Activated CD4-positive, alpha-beta T cell treated with anti-CD3 and anti-CD28 coated beads for 36 hours (primary cell): Measurements from ENCODE around the gene OPHN1. TPM values are rescaled to one million over a fixed set of nuclear protein-coding genes. Genes with fewer than 3 reads are reported as not detected.

ENCODE experiments used
- ATAC-seq: fragments of 200-7000 bp; cut with Tn5 transposase; one replicate; pipeline ENCODE4 v1.10.0; 2021; ENCODE audit warnings: mild to moderate bottlenecking, moderate library complexity
- CTCF ChIA-PET: fragments of 350-600 bp; sonication (Branson Sonifier 250); formaldehyde crosslinking; loops from one replicate; lab custom pipeline; 2021; ENCODE audit warnings: antibody characterized with exemption; lab: Charles Lee
- POLR2A ChIA-PET: fragments of 350-600 bp; sonication (Branson Sonifier 250); formaldehyde crosslinking; loops from one replicate; lab custom pipeline; 2021; ENCODE audit warnings: antibody characterized with exemption, inconsistent platforms; lab: Charles Lee
- DNase-seq: peaks from one replicate; pipeline ENCODE4 v3.0.0-alpha.2; 2020
- H3K27ac Mint-ChIP-seq: one replicate; pipeline ENCODE4 v1.8.0; 2021; ENCODE audit warnings: mixed read lengths
- H3K27me3 Mint-ChIP-seq: one replicate; pipeline ENCODE4 v1.8.0; 2021; ENCODE audit warnings: mixed read lengths
- H3K36me3 Mint-ChIP-seq: one replicate; pipeline ENCODE4 v1.8.0; 2021; ENCODE audit warnings: low read depth, mixed read lengths
- H3K4me1 Mint-ChIP-seq: one replicate; pipeline ENCODE4 v1.8.0; 2021; ENCODE audit warnings: mixed read lengths
- H3K4me3 Mint-ChIP-seq: one replicate; pipeline ENCODE4 v1.8.0; 2021; ENCODE audit warnings: mild to moderate bottlenecking, moderate library complexity, mixed read lengths
- H3K9me3 Mint-ChIP-seq: one replicate; pipeline ENCODE4 v1.8.0; 2021; ENCODE audit warnings: low read depth, mixed read lengths
- intact Hi-C, 2 experiments: fragments of 100-400 bp; cut with DNase I in 1 of 2; cut with micrococcal nuclease in 1 of 2; formaldehyde crosslinking; loops; one replicate each; pipeline versions ENCODE4 v1.14.2 to v1.15.1; 2022 to 2024; cut with DNase I, micrococcal nuclease
- total RNA-seq, 2 experiments: library from RNA; stranded (reverse); gene quantifications; one replicate each; pipeline ENCODE4 v1.2.3, GENCODE V29; 2021

OPHN1 gene, protein sequence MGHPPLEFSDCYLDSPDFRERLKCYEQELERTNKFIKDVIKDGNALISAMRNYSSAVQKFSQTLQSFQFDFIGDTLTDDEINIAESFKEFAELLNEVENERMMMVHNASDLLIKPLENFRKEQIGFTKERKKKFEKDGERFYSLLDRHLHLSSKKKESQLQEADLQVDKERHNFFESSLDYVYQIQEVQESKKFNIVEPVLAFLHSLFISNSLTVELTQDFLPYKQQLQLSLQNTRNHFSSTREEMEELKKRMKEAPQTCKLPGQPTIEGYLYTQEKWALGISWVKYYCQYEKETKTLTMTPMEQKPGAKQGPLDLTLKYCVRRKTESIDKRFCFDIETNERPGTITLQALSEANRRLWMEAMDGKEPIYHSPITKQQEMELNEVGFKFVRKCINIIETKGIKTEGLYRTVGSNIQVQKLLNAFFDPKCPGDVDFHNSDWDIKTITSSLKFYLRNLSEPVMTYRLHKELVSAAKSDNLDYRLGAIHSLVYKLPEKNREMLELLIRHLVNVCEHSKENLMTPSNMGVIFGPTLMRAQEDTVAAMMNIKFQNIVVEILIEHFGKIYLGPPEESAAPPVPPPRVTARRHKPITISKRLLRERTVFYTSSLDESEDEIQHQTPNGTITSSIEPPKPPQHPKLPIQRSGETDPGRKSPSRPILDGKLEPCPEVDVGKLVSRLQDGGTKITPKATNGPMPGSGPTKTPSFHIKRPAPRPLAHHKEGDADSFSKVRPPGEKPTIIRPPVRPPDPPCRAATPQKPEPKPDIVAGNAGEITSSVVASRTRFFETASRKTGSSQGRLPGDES
- under 1 TPM; 0.04 to 0.07 TPM for total RNA-seq

DNA sequence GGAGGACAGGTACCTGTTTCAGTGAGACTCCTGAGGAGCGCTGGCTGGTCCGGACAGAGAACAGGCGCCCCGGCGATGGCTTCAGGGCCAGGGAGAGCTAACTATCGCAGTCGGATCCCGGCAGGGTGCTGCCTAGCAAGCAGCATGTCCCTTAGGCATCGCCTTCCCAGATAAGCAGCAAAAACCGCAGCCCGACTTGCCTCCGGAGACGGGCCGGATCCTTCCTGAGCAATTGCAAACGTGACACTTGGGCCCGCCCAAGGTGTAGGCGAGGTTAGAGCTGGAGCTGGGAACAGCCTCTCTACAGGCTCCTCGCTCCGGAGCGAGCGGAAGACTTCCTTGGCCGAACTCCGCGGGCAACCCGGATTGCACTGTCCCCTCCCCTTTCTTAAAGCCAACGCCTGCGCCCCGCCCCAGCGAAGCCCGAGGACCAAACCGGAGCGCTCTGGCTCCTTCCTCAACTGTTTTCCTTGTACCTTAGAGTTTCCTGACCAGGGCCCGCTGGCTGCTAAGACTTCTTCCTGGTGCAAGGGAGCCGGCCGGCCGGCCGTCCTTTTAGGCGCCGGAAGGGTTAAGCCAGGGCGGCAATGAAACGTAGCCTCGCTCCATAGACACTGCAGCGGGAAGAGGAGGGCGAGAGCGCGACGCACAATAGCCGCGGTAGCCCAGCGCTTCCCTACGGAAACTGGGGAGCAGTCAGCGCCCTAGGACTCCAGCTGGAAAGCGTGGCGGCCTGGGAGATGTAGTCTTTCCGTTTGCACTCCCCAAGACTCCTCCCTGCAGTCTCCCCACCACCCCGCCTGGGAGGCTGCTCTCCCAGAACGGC lies at the start of gene OPHN1:
Gene OPHN1 (minus strand): TSS at position 341 of the 826 bp plus-strand sequence. CDS start 475 bp downstream, outside the sequence.
- CTCF ChIA-PET: interaction anchor here (0.5 kb wide), 1 partner anchor 351 kb away, joined by 3 read pairs; no protein-coding TSS in a partner anchor
- H3K9me3 Mint-ChIP-seq: no peaks in the 10 kb centered on the region
- DNase-seq (peak; percentile 22), ATAC-seq (no peak)
- peaks cover 31% of the 10 kb centered on the region for H3K27me3 Mint-ChIP-seq
- intact Hi-C loops: no loop called here
- H3K36me3 Mint-ChIP-seq: no peaks in the 10 kb centered on the region
- H3K27ac Mint-ChIP-seq: no peak within 1 kb of the TSS
- POLR2A ChIA-PET: no interaction called here
- peak within 1 kb of the TSS; percentile 64 for H3K4me3 Mint-ChIP-seq
- peaks cover 6% of the 10 kb centered on the region for H3K4me1 Mint-ChIP-seq

GRCh38 chrX:68480969-68481368 lies 47.7 kb upstream of the OPHN1 start:
- H3K27me3 Mint-ChIP-seq: peaks cover 3% of the 10 kb centered on the region
- ChIA-PET CTCF (no interaction called here), POLR2A (no interaction called here)
- no peaks in the 10 kb centered on the region for H3K36me3 Mint-ChIP-seq
- DNase-seq (no peak), ATAC-seq (no peak)
- intact Hi-C loops: no loop called here
- no peaks in the 10 kb centered on the region for H3K9me3 Mint-ChIP-seq
- H3K4me1 Mint-ChIP-seq: no peaks in the 10 kb centered on the region
- no peak overlapping the region for H3K27ac Mint-ChIP-seq
- H3K4me3 Mint-ChIP-seq: no peak overlapping the region

DNA sequence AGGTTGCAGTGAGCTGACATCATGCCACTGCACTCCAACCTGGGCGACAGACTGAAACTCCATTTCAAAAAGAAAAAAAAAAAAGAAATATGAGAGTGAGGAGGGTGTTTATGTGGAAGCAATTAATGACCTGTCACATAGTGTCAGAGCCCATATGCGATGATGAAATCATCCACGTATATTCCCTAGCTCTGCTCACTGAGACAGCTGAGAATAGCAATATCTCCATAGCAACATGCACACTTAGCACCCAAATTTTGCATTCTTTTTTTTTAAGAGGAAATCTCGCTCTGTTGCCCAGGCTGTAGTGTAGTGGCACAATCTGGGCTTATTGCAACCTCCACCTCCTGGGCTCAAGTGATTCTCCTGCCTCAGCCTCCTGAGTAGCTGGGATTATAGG lies 31.5 kb upstream of the OPHN1 start:
- H3K9me3 Mint-ChIP-seq: no peaks in the 10 kb centered on the region
- ATAC-seq (no peak), DNase-seq (no peak)
- no peak overlapping the region for H3K4me3 Mint-ChIP-seq
- no peaks in the 10 kb centered on the region for H3K36me3 Mint-ChIP-seq
- ChIA-PET CTCF (no interaction called here), POLR2A (no interaction called here)
- H3K4me1 Mint-ChIP-seq: no peaks in the 10 kb centered on the region
- no peaks in the 10 kb centered on the region for H3K27me3 Mint-ChIP-seq
- no peak overlapping the region for H3K27ac Mint-ChIP-seq
- intact Hi-C loops: loop anchor here in 1 of 2 experiments (10.0 kb wide), 1 partner anchor 270 kb away; no protein-coding TSS in a partner anchor

DNA sequence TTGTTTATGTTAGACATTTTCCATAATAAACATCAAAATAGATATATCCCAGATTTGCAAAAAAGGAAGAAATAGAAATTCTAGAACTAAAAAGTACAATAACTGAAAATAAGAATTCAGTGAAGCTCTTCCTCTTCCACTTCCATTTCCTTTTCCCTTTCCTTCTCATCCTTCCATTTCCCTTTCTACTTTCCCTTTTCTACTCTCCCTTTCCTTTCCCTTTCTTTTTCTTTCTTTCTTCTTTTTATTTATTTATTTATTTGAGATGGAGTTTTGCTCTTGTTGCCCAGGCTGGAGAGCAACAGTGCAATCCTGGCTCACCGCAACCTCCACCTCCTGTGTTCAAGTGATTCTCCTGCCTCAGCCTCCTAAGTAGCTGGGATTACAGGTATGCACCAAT lies 30.6 kb upstream of the OPHN1 start:
- Mint-ChIP-seq H3K27ac (no peak overlapping the region), H3K27me3 (no peaks in the 10 kb centered on the region), H3K36me3 (no peaks in the 10 kb centered on the region), H3K4me3 (no peak overlapping the region), H3K4me1 (no peaks in the 10 kb centered on the region), H3K9me3 (no peaks in the 10 kb centered on the region)
- no peak for ATAC-seq
- intact Hi-C loops: loop anchor here (2.0 to 10.0 kb wide), 2 partner anchors 267 to 269 kb away; no protein-coding TSS in a partner anchor
- DNase-seq: no peak
- CTCF ChIA-PET: no interaction called here
- POLR2A ChIA-PET: no interaction called here

GRCh38 chrX:68462653-68463052 lies 29.4 kb upstream of the OPHN1 start:
- DNase-seq: peak; percentile 9
- H3K36me3 Mint-ChIP-seq: no peaks in the 10 kb centered on the region

GRCh38 chrX:68462197-68462596 lies 28.9 kb upstream of the OPHN1 start:
- intact Hi-C loops: loop anchor here (2.0 to 10.0 kb wide), 2 partner anchors 265 to 267 kb away; no protein-coding TSS in a partner anchor
- POLR2A ChIA-PET: no interaction called here

More at GRCh38 chrX:68462653-68463052, 29.4 kb upstream of the OPHN1 start:
- Mint-ChIP-seq H3K27me3 (no peaks in the 10 kb centered on the region), H3K4me3 (no peak overlapping the region), H3K4me1 (no peaks in the 10 kb centered on the region), H3K9me3 (no peaks in the 10 kb centered on the region), H3K27ac (no peak overlapping the region)
- intact Hi-C loops: loop anchor here (2.0 to 10.0 kb wide), 2 partner anchors 266 to 268 kb away; no protein-coding TSS in a partner anchor
- ATAC-seq: no peak
- ChIA-PET POLR2A (no interaction called here), CTCF (no interaction called here)

DNA sequence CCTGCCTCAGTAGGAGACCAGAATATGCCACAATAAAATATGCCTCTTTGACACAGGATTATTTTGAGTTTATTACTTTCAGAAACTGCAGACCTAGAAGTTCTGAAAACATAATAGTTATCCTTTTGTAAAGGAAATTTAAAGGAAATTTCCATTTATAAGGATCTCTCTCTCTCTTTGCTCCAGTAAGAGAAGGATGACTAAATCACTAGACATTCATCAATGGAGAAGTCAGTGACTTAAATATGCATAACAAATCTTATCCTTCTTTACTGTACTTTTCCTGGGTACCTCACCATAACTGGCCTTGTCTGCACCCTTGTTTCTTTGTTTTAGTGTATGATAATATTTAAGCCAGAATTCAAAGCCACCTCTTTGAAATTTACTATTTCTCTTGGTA lies 28.3 kb upstream of the OPHN1 start:
- Mint-ChIP-seq H3K27me3 (no peaks in the 10 kb centered on the region), H3K27ac (no peak overlapping the region), H3K9me3 (no peaks in the 10 kb centered on the region), H3K36me3 (no peaks in the 10 kb centered on the region), H3K4me1 (no peaks in the 10 kb centered on the region), H3K4me3 (no peak overlapping the region)
- ChIA-PET POLR2A (no interaction called here), CTCF (no interaction called here)
- ATAC-seq (no peak), DNase-seq (no peak)
- intact Hi-C loops: loop anchor here in 1 of 2 experiments (10.0 kb wide), 1 partner anchor 267 kb away; no protein-coding TSS in a partner anchor

More at GRCh38 chrX:68462197-68462596, 28.9 kb upstream of the OPHN1 start:
- H3K4me1 Mint-ChIP-seq: no peaks in the 10 kb centered on the region
- H3K9me3 Mint-ChIP-seq: no peaks in the 10 kb centered on the region
- ATAC-seq (no peak), DNase-seq (no peak)
- no peaks in the 10 kb centered on the region for H3K27me3 Mint-ChIP-seq
- H3K27ac Mint-ChIP-seq: no peak overlapping the region
- no peaks in the 10 kb centered on the region for H3K36me3 Mint-ChIP-seq
- H3K4me3 Mint-ChIP-seq: no peak overlapping the region
- CTCF ChIA-PET: no interaction called here

GRCh38 chrX:68461093-68461492 lies 27.8 kb upstream of the OPHN1 start:
- H3K27ac Mint-ChIP-seq: no peak overlapping the region
- H3K4me1 Mint-ChIP-seq: no peaks in the 10 kb centered on the region
- ATAC-seq: no peak
- H3K4me3 Mint-ChIP-seq: no peak overlapping the region
- intact Hi-C loops: loop anchor here in 1 of 2 experiments (10.0 kb wide), 1 partner anchor 266 kb away; no protein-coding TSS in a partner anchor
- no peaks in the 10 kb centered on the region for H3K27me3 Mint-ChIP-seq
- DNase-seq: no peak
- no peaks in the 10 kb centered on the region for H3K36me3 Mint-ChIP-seq
- CTCF ChIA-PET: no interaction called here
- POLR2A ChIA-PET: no interaction called here
- H3K9me3 Mint-ChIP-seq: no peaks in the 10 kb centered on the region

DNA sequence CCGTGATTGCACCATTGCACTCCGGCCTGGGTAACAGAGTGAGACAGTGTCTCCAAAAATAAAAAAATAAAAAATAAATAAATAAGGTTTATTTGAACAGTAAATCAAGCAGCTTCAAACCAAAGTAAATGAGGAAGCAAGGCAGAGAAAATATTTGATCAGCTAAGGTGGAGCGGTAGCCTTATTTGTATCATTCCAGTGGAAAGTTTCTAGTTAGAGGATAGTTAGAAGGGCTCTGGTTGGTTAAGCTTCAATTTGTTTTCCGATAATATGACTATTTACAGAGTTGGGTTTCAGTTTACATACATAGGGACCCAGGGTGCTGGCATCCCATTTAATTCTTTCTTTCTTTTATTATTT lies 21.8 kb upstream of the OPHN1 start:
- POLR2A ChIA-PET: no interaction called here
- no peaks in the 10 kb centered on the region for H3K36me3 Mint-ChIP-seq
- intact Hi-C loops: no loop called here
- H3K4me1 Mint-ChIP-seq: no peaks in the 10 kb centered on the region
- no peaks in the 10 kb centered on the region for H3K27me3 Mint-ChIP-seq
- no peak for ATAC-seq
- H3K4me3 Mint-ChIP-seq: no peak overlapping the region
- CTCF ChIA-PET: no interaction called here
- H3K9me3 Mint-ChIP-seq: no peaks in the 10 kb centered on the region
- no peak for DNase-seq
- no peak overlapping the region for H3K27ac Mint-ChIP-seq

DNA sequence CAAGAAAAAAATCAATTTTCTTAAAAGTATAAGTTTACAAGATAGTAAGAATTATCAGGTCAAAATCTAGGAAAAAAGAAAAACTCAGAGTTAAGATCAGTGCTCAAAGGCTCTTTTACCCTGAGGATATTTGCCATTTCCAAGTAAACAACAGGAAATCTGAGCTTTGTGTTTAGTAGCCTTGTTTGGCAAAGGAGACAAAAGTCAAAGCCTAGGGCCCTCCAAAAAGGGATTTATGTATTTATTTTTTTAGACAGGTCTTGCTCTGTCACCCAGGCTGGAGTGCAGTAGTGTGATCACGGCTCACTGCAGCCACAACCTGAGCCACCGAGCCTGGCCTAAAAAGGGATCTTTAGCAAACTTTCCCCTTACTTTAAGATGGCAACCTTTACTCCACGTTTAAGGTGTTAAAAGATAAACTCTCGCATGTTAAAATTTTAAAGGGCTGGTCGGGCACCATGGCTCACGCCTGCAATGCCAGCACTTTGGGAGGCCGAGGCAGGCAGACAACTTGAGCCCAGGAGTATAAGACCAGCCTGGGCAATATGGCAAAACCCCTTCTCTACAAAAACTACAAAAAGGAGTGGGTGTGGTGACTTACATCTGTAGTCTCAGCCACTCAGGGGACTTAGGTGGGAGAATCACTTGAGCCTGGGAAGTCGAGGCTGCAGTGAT lies 21.3 kb upstream of the OPHN1 start:
- H3K27ac Mint-ChIP-seq: no peak overlapping the region
- ChIA-PET POLR2A (no interaction called here), CTCF (no interaction called here)
- no peak overlapping the region for H3K4me3 Mint-ChIP-seq
- intact Hi-C loops: no loop called here
- H3K4me1 Mint-ChIP-seq: no peaks in the 10 kb centered on the region
- DNase-seq (no peak), ATAC-seq (no peak)
- H3K36me3 Mint-ChIP-seq: no peaks in the 10 kb centered on the region
- no peaks in the 10 kb centered on the region for H3K9me3 Mint-ChIP-seq
- H3K27me3 Mint-ChIP-seq: no peaks in the 10 kb centered on the region
